CMK (cell line): Measurements from ENCODE around the gene NEURL4.

Experiments
- DNase-seq: peaks from one replicate; pipeline ENCODE4 v3.0.0-alpha.2; 2010; ENCODE audit warnings: low read depth

NEURL4 gene

DNA sequence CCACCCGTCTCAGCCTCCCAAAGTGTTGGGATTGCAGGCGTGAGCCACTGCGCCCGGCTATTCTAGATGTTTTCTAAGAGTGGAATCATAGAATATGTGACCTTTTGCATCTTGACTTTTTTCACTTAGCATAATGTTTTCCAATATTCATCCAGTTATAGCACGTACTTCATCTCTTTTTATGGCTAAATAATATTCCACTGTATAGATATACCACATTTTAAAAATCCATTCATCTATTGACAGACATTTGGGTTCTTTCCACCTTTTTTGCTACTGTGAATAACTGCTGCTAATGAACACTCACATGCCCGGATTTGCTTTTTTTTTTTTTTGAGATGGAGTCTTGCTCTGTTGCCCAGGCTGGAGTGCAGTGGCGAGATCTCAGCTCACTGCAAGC lies 25.0 kb downstream of the NEURL4 start:
- no peak for DNase-seq

DNA sequence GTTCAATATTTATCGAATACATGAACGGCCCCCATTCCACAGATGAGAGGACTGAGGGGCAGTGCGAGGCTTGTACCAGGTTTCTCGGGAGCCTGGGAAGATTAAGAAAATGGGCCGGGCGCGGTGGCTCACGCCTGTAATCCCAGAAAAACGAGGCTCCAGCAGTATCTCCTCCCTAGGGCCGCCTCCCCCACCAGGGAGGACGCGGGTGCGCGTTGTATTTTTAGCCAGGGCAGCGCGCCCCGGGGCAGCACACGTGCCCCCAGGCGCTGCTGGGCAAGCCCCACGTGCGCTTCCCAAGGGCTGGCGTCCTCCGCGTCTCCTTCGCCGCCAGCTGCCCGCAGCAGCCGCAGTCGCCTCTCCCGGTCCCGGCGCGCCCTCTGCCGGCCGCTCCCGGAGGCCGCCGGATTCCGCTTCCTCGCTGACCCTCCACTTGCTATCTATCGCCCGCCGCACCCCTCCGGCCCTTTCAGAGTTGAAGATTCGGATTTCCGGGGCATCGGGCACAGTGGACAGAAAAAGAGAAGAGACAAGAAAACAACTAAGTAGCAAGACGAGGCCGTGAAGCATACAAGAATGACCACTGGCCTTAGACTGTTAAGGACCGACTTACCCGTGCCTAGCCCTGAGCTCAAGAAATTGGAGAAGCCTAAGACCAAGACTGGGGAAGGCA lies 32.8 kb downstream of the NEURL4 start:
- no peak for DNase-seq

DNA sequence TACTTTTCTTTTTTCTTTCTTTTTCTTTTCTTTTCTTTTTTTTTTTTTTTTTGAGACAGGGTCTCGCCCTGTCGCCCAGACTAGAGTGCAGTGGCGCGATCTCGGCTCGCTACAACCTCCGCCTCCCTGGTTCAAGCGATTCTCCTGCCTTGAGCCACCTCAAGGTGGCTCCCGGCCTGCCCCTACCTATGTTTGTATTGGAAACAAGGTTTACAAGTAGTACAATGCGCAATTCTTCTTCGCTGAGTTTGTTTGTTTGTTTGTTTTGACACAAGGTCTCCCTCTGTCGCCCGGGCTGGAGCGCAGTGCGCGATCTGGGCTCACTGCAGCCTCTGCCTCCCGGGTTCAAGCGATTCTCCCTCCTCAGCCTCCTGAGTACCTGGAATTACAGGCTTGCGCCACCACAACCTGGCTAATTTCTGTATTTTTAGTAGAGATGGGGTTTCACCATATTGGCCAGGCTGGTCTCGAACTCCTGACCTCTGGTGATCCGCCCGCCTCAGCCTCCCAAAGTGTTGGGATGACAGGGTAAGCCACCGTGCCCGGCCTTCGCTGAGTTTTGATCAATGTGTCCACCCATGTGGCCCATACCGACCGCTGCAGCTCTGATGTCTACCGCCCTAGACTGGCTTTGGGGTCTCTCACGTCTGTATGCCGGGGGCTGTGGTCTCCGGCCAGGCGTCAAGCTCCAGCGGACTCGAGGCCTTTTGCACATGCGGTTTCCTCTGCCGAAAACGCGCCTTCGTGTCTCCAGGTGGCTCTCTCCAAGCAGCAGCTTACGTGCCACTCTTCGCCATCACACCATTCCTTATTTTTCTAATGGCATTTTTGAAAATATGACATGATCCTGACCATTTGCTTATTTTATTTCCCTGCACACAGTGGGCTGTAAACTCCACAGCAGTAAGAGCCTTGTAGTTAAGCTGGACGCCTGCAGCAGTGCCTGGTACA lies 33.6 kb downstream of the NEURL4 start:
- DNase-seq: no peak

DNA sequence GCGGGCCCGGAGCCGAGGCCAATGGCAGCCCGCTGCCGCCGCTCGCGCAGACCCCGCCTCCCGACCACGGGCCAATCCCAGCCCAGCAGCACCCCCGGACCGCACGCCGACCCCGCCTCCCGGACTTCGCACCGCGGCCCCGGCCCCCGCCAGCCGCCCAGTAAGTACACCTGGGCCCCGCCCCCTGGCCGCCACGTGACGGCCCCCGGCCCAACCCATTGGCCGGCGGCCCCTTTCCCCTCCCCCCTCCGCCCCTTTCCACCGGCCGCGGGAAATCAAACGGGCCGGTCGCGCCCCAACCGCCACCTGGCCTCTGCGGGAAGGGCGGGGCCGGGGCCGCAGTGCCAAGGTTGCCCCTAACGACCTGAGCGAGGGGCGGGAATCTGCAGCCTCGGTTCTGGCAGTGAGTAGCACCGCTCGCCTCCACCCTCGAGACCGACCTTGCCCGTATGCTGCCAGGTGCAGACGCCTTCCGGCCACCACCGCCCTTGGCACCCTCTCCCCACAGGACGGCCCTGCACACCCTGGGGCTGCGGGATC lies 34.5 kb downstream of the NEURL4 start, which contains the start of gene YBX2:
TSS of gene YBX2 (minus strand) at position 26 of the 540 bp plus-strand sequence. CDS start 139 bp downstream, outside the sequence.
- no peak for DNase-seq

GRCh38 chr17:7293816-7294613 lies 35.1 kb downstream of the NEURL4 start:
- DNase-seq: no peak

GRCh38 chr17:7293159-7293558 lies 36.0 kb downstream of the NEURL4 start:
- no peak for DNase-seq

DNA sequence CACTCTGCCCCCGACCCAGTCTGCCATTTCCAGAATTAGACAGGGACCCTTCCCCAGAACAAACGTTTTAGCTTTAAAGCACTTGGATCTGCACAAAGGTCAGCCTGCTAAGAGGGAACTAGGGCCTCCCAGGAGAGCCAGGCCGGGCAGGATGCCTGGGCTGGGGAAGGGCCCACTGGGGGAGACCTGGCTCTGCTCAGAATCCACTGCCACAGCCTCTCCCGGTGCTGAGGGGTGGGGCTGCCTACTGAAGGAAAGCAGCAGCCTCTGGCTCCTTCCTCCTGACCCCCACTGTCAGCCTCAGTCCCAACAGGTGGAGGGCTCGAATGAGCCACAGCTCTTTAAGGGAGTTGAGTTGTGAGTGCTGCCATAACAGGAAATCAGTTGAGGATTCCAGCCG lies 36.4 kb downstream of the NEURL4 start:
- no peak for DNase-seq

GRCh38 chr17:7292194-7292593 lies 36.9 kb downstream of the NEURL4 start:
- no peak for DNase-seq

DNA sequence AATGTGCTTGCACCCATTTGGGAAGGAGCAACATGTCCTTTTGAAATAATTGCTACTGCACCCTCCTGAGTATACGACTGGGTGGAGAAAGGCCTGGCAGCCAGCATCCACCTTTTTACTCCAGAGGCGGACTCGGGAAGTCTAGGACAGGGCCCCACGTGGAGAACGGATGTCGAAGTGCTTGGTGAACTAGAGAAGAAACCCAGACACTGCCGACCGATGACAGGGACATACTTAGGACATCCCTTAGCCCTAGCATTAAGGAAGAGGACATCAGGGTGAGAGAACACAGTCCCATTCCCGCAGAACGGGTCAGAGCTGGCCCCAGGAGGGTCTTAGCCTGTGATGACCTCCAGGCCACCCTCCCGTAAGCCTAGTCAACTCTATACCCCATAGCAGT lies 38.5 kb downstream of the NEURL4 start:
- DNase-seq: no peak

DNA sequence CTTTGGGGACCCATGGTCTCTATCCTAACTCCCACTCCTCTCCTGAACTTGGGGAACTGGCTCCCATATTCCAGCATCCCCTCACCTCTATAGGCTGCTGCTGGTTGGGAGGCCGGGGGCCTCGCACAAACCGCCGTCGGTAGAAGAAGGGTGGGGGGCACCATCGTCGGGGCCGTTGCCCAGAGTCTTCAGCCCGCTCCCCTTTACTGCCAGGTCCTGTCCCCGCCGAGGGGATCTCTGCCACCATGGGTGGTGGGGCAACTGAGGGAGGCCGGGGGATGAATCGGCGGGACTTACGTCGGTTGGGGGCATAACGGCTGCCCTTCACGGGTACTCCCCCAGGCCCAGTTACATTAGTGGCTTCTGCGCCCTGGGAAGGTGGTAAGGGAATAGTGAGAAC lies 39.0 kb downstream of the NEURL4 start:
- no peak for DNase-seq

DNA sequence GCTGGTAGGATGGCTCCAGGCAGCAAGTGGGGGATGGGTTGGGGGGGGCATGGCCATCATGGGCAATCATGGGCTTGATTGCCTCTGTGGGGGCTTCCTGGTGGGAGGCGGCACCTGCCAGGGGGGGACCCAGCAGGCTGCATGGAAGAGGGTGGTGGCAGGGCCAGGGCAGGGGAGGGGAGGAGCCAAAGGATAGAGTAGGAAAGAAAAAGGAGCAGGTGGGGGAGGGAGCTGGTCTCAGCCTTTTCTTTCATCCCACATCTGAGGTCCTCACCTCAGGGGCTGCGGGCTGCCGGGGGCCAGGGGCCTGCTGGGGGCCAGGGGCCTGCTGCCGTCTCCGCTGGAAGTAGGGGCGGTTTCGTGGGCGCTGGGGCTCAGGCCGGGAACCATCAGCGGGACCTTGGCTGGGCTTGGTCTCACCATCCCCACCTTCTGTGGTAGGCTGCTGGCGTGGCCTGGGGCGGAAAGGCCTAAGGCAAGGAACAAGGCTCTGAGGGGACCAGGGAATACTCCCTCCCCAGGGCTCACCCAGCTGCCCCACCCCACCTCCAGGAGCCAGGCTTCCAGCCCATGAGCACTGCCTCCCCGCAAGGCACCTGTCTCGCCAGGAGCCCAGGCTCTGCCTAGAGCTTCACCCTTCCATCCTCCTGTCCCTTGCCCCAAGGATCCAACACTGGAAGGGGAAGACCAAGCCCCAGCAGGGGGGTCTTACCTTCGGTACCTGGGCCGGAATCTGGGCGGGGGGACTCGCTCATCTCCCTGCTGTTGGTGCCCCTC lies 39.7 kb downstream of the NEURL4 start:
- no peak for DNase-seq

DNA sequence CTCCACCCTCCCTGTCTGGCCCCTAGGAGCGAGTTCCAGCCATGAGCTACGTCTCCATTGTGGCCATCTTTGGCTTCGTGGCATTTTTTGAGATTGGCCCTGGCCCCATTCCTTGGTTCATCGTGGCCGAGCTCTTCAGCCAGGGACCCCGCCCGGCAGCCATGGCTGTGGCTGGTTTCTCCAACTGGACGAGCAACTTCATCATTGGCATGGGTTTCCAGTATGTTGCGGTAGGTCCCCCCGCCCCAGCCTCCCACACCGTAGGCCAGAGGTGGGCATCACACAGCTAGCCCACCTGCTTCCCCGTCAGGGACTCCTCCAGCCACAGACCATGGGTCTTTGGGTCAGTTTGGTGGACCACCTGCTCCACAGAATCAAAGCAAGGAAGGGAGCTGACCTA lies 43.5 kb downstream of the NEURL4 start:
- DNase-seq: no peak

DNA sequence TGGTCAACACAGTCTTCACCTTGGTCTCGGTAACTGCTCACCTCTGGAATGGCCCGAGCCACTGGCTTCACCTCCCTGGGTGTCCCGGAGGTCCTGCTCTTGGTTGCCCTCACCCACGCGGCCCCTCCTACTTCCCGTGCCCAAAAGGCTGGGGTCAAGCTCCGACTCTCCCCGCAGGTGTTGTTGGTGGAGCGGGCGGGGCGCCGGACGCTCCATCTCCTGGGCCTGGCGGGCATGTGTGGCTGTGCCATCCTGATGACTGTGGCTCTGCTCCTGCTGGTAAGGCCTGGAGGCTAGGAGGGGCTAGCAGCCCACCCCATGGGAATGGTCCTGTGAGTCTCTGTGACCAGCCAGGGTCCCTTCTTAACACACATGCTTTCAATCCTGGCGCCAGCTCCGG lies 44.2 kb downstream of the NEURL4 start:
- DNase-seq: no peak

DNA sequence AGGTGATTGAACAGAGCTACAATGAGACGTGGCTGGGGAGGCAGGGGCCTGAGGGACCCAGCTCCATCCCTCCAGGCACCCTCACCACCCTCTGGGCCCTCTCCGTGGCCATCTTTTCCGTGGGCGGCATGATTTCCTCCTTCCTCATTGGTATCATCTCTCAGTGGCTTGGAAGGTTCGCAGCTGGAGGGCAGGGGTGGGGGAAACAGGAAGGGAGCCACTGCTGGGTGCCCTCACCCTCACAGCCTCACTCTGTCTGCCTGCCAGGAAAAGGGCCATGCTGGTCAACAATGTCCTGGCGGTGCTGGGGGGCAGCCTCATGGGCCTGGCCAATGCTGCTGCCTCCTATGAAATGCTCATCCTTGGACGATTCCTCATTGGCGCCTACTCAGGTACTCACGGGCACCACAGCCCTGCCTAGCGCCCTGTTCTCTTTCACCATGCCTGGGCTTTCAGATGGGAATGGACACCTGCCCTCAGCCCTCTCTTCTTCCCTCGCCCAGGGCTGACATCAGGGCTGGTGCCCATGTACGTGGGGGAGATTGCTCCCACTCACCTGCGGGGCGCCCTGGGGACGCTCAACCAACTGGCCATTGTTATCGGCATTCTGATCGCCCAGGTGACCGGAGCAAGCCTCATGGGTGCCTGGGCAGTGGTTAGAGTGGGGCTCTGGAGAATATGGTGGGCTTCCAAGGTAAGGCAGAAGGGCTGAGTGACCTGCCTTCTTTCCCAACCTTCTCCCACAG lies 45.5 kb downstream of the NEURL4 start:
- no peak for DNase-seq

DNA sequence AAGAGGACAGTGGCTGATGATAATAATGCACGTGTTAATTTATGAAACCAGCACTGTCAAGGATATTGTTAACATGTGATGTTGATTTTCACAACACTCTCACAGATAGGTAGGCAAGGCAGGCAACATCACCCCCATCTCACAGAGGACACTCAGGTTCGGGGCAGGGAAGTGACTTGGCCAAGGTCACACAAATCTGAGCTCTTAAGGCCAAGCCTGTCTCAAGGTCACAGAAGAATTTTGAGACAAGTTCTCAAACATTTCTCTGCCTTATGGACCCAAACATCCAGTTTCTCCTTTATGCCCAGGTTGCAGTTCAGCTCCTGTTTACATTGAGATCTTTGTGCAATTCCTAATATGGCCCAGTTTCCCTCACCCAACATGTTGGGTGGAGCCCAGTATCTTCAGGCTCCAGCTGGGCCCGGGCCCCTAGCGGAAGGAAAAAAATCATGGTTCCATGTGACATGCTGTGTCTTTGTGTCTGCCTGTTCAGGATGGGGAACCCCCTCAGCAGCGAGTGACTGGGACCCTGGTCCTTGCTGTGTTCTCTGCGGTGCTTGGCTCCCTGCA lies 46.3 kb downstream of the NEURL4 start:
- no peak for DNase-seq

DNA sequence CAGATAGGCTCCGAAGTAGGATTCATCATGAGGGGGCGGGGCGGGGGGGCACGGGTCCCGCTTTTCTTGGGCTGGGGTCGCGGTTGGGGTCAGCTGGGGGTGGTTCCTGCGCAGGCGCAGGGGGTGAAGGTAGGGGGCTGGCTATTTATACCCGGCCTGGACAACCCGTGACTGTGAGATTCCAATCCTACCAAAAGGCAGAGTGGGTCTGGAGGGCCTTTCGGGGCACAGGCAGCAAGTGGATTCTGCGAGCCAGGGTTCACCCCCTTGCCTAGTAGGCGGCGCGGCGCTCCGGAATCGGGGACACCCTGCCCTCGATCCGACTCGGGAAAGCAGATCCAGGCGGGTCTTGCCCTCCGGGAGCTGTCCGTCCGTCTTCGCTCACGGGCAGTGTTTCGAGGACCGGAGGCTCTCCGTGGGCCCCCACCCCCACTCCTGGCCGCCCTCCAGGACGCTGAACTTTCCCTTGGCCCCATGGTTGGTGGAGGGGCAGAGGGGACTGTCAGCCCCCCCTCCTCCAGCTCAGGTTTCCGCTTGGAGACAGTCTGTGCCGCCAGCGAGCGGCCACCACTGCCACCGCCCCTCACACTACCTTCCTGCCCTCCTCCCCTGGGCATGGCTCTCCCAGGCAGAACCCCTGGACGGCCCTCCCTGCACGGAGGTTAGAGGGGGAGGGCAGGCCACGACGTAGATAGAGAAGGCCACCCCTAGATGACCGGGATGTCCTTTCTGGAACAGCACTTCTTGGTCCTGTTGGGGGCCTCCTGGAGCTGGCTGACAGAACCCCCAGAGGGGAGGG lies 47.0 kb downstream of the NEURL4 start:
- DNase-seq: no peak

GRCh38 chr17:7281074-7281952 lies 47.8 kb downstream of the NEURL4 start, which contains the start of gene SLC2A4:
SLC2A4 (plus strand) TSS chr17:7281718; CDS start chr17:7281935, 217 bp downstream.
- DNase-seq: no peak

DNA sequence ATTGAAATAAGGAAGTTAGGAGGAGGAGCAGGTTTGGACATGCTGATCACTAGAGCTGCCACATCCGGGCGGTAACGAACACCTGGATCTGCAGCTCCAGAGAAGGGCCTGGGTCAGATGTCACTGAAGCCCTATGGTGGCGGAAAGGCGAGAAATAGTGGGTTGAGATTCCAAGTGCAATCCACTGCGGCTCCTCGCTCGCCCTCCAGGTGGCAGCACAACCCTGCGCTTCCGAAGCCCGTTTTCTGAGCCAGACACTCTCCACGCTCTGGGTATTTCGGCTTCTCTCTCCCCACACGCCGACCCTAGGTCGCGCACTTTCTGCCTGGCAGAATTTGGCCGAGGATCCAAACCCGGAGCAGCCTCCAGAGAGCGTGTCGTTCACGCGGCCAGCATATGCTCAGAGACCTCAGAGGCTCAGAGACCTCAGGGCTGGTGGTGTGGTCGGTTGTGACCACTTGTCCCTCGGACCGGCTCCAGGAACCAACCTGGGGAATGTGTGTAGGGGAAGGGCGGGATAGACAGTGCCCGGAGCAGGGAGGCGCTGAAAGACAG lies 48.5 kb downstream of the NEURL4 start:
- DNase-seq: no peak
